Nephron (organoid): ENCODE data around the gene ZNF619.
A peak's percentile ranks its signal among the peaks of the same experiment; 100 is the strongest.

Source experiments
- H3K27ac Mint-ChIP-seq, 3 experiments: 2 replicates each; pipeline ENCODE4 v1.8.0; 2020; ENCODE audit warnings: mixed read lengths in 3 of 3, mild to moderate bottlenecking in 2 of 3, moderate library complexity in 1 of 3
- H3K27me3 Mint-ChIP-seq: 2 replicates; pipeline ENCODE4 v1.8.0; 2021; ENCODE audit warnings: low read depth, mild to moderate bottlenecking, moderate library complexity, mixed read lengths
- H3K36me3 Mint-ChIP-seq: 2 replicates; pipeline ENCODE4 v1.8.0; 2020; ENCODE audit warnings: low read depth, mixed read lengths
- H3K4me1 Mint-ChIP-seq: 2 replicates; pipeline ENCODE4 v1.8.0; 2020; ENCODE audit warnings: mixed read lengths
- H3K4me3 Mint-ChIP-seq, 3 experiments: 2 replicates each; pipeline ENCODE4 v1.8.0; 2020; ENCODE audit warnings: mild to moderate bottlenecking in 3 of 3, mixed read lengths in 3 of 3, moderate library complexity in 2 of 3
- H3K9me3 Mint-ChIP-seq: 2 replicates; pipeline ENCODE4 v1.8.0; 2020; ENCODE audit warnings: mixed read lengths
- CTCF ChIP-seq, 3 experiments: fragments of 200-600 bp; sonication (generic); IDR thresholded peaks; one replicate each; pipeline ENCODE4 v1.5.0; 2021; ENCODE audit warnings: antibody characterized with exemption in 3 of 3; ENCODE audit not compliant: unreplicated experiment in 3 of 3

The ZNF619 gene

GRCh38 chr3:40518067-40518466 is 41.1 kb downstream of the ZNF619 start:
- H3K4me1 Mint-ChIP-seq = no peaks in the 10 kb centered on the region
- H3K36me3 Mint-ChIP-seq = peaks cover 46% of the 10 kb centered on the region
- H3K27me3 Mint-ChIP-seq = no peaks in the 10 kb centered on the region
- H3K4me3 Mint-ChIP-seq = no peak overlapping the region
- no peak for TF ChIP-seq CTCF (IDR thresholded peaks at IDR 0.05; ENCODE audit: unreplicated experiment in 3 of 3)
- no peak overlapping the region for H3K27ac Mint-ChIP-seq
- no peaks in the 10 kb centered on the region for H3K9me3 Mint-ChIP-seq

GRCh38 chr3:40518848-40519247 is 41.9 kb downstream of the ZNF619 start:
- Mint-ChIP-seq H3K27me3 (no peaks in the 10 kb centered on the region), H3K27ac (no peak overlapping the region)

GRCh38 chr3:40521254-40521653 is 44.3 kb downstream of the ZNF619 start:
- Mint-ChIP-seq H3K4me3 (peak overlapping the region in 1 of 3 experiments; percentile 18), H3K4me1 (peaks cover 10% of the 10 kb centered on the region), H3K9me3 (no peaks in the 10 kb centered on the region), H3K27ac (no peak overlapping the region), H3K27me3 (no peaks in the 10 kb centered on the region), H3K36me3 (peaks cover 23% of the 10 kb centered on the region)
- TF ChIP-seq CTCF (IDR thresholded peaks at IDR 0.05; ENCODE audit: unreplicated experiment in 3 of 3) = no peak

More at GRCh38 chr3:40518848-40519247, 41.9 kb downstream of the ZNF619 start:
- peaks cover 42% of the 10 kb centered on the region for H3K36me3 Mint-ChIP-seq
- H3K4me1 Mint-ChIP-seq = no peaks in the 10 kb centered on the region
- no peak for TF ChIP-seq CTCF (IDR thresholded peaks at IDR 0.05; ENCODE audit: unreplicated experiment in 3 of 3)
- no peaks in the 10 kb centered on the region for H3K9me3 Mint-ChIP-seq
- H3K4me3 Mint-ChIP-seq = no peak overlapping the region

- TF ChIP-seq CTCF (IDR thresholded peaks at IDR 0.05; ENCODE audit: unreplicated experiment in 3 of 3) = no peak
- Mint-ChIP-seq H3K4me3 (peak overlapping the region; percentile 92 to 99 (median 98)), H3K27me3 (no peaks in the 10 kb centered on the region), H3K9me3 (no peaks in the 10 kb centered on the region), H3K36me3 (peaks cover 27% of the 10 kb centered on the region), H3K4me1 (peaks cover 14% of the 10 kb centered on the region), H3K27ac (peak overlapping the region; percentile 93 to 100 (median 95))
Measured at GRCh38 chr3:40523781-40524180, 46.9 kb downstream of the ZNF619 start.

GRCh38 chr3:40524222-40524567 is 47.3 kb downstream of the ZNF619 start:
- Mint-ChIP-seq H3K4me1 (peaks cover 14% of the 10 kb centered on the region), H3K36me3 (peaks cover 30% of the 10 kb centered on the region), H3K4me3 (peak overlapping the region; percentile 92 to 99 (median 98)), H3K9me3 (no peaks in the 10 kb centered on the region), H3K27me3 (no peaks in the 10 kb centered on the region), H3K27ac (peak overlapping the region; percentile 93 to 100 (median 95))
- no peak for TF ChIP-seq CTCF (IDR thresholded peaks at IDR 0.05; ENCODE audit: unreplicated experiment in 3 of 3)

GRCh38 chr3:40524568-40525285 is 47.8 kb downstream of the ZNF619 start, which contains the start of gene ZNF621:
Gene ZNF621 (plus strand): TSS chr3:40524960. CDS start chr3:40525841, 881 bp downstream.
- Mint-ChIP-seq H3K4me1 (peaks cover 14% of the 10 kb centered on the region), H3K4me3 (peak within 1 kb of the TSS; percentile 92 to 99 (median 98)), H3K27me3 (no peaks in the 10 kb centered on the region), H3K27ac (peak within 1 kb of the TSS; percentile 93 to 100 (median 95)), H3K36me3 (peaks cover 31% of the 10 kb centered on the region), H3K9me3 (no peaks in the 10 kb centered on the region)
- no peak for TF ChIP-seq CTCF (IDR thresholded peaks at IDR 0.05; ENCODE audit: unreplicated experiment in 3 of 3)
